ENCODE measurements around the gene RAB3D.

- TF ChIP-seq ESRRA (IDR thresholded peaks at IDR 0.05; ENCODE audit: low read length) (no peak), TAF1 (IDR thresholded peaks at IDR 0.05; ENCODE audit: borderline replicate concordance, low read depth, low read length) (no peak), SPI1 (IDR thresholded peaks at IDR 0.05; ENCODE audit: borderline replicate concordance, insufficient read depth, low read depth, low read length) (no peak), CTCF (IDR thresholded peaks at IDR 0.05 in 2 of 3, conservative IDR thresholded peaks at IDR 0.05 in 1 of 3; ENCODE audit: control insufficient read depth in 2 of 3, extremely low read depth in 1 of 3, insufficient read depth in 1 of 3, low read depth in 3 of 3, low read length in 3 of 3) (no peak), HDAC6 (IDR thresholded peaks at IDR 0.05; ENCODE audit: unreplicated experiment) (no peak), NFXL1 (IDR thresholded peaks at IDR 0.05; ENCODE audit: borderline replicate concordance) (no peak), SREBF2 (IDR thresholded peaks at IDR 0.05; ENCODE audit: low read length) (no peak), ATF3 (IDR thresholded peaks at IDR 0.05; ENCODE audit: borderline replicate concordance, extremely low read depth, low read depth, low read length) (no peak), GATAD2B (conservative IDR thresholded peaks at IDR 0.05; ENCODE audit: low read depth) (no peak), USF2 (IDR thresholded peaks at IDR 0.05; ENCODE audit: borderline replicate concordance, low read depth, low read length) (no peak), PAX8 (IDR thresholded peaks at IDR 0.05) (no peak), POLR2AphosphoS2 (IDR thresholded peaks at IDR 0.05; ENCODE audit: low read depth, low read length) (no peak), EGR1 (IDR thresholded peaks at IDR 0.05; ENCODE audit: borderline replicate concordance in 1 of 2, low read depth in 2 of 2, low read length in 2 of 2) (no peak)
Observed at GRCh38 chr19:11330127-11330526, 9.3 kb downstream of the RAB3D start.

Data from GM12878 (cell line).